Omental fat pad (tissue), 4 donors: ENCODE measurements around the gene ATP6V0A1. TPM values are rescaled to one million over a fixed set of nuclear protein-coding genes. Genes with fewer than 3 reads are reported as not detected.
"Not testable (repeated sequence)": the region's sequence is repeated elsewhere in the genome, so short reads cannot be mapped to it uniquely, and the experiment has no call there.

Experiments used
- ATAC-seq: fragments of 150-250 bp; one replicate; pipeline ENCODE4 v1.9.1; 2016; ENCODE audit warnings: mild to moderate bottlenecking, moderate library complexity; ENCODE audit not compliant: low FRiP score
- DNase-seq: peaks from one replicate; pipeline ENCODE4 v3.0.0-alpha.2; 2019; ENCODE audit warnings: low spot score
- CTCF ChIP-seq, 3 donors: fragments of 450-650 bp; IDR thresholded peaks; one replicate each; pipeline ENCODE4 v1.5.1; 2016 to 2017; ENCODE audit warnings: antibody characterized with exemption in 3 of 3, mild to moderate bottlenecking in 3 of 3, moderate library complexity in 2 of 3
- total RNA-seq, 4 donors: library from RNA; depleted of rRNA; stranded (reverse); fragments of >200 nt; gene quantifications; one replicate each; pipeline ENCODE4 v1.1.0, GENCODE V29; 2016

ATP6V0A1 gene
- total RNA-seq, 4 donors from 2014 or later = 76.7 to 106 (median 89.2) TPM

DNA sequence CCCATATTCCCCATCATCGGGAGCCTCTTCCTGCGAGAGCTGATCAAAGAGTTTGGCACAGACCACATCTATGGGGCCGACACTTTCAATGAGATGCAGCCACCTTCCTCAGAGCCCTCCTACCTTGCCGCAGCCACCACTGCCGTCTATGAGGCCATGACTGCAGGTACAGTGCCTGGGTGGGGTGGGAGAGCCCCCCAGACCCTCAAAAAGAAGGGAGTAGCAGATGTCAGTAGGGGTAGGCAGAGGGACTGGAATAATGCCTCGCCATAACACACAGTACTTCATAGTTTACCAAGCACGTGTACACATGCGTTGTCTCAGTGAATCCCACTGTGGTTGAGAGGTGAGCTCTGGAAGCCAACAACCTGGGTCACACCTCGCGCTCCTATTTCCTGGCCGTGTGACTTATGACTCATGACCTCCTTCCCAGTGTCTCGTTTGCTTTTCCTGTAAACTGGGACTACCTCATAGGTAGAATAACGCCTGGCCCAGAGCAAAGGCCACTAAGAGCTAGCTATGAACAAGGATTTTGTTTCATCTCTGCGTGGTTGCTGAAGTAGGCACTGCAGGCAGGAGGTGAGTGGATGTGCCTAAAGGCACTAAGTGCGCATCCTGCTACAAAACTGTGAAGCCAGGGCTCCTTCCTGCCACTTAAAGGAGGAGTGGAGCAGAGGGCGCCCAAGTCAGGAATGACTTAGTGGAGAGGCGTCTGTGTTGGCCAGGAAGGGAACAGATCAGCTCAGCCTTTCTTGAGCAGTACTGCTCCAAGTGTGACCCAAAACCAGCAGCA is 82.6 kb downstream of the ATP6V0A1 start:
- no peak for ATAC-seq
- no peak for DNase-seq
- TF ChIP-seq CTCF (IDR thresholded peaks at IDR 0.05) = no peak

GRCh38 chr17:42543190-42544079 is 84.8 kb downstream of the ATP6V0A1 start:
- DNase-seq = no peak
- no peak for ATAC-seq
- no peak for TF ChIP-seq CTCF (IDR thresholded peaks at IDR 0.05)

DNA sequence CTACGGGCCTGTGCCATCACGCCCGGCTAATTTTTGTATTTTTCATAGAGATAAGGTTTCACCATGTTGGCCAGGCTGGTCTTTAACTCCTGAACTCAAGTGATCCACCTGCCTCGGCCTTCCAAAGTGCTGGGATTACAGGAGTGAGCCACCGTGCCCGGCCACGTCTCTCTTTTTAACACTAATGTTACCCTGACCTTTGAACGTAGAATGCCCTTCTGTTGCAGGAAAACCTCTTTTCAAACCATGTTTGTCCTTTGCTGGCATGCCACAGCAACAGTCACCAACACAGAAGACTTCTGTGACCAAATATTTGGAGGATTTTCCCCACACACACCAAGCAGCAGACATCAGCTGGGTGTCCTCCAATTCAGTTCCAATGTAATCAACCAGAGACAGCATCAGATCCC is 86.2 kb downstream of the ATP6V0A1 start:
- no peak for DNase-seq
- no peak for TF ChIP-seq CTCF (IDR thresholded peaks at IDR 0.05)
- ATAC-seq = no peak

GRCh38 chr17:42545755-42546505 is 87.3 kb downstream of the ATP6V0A1 start:
- DNase-seq, ATAC-seq: not testable (repeated sequence)

DNA sequence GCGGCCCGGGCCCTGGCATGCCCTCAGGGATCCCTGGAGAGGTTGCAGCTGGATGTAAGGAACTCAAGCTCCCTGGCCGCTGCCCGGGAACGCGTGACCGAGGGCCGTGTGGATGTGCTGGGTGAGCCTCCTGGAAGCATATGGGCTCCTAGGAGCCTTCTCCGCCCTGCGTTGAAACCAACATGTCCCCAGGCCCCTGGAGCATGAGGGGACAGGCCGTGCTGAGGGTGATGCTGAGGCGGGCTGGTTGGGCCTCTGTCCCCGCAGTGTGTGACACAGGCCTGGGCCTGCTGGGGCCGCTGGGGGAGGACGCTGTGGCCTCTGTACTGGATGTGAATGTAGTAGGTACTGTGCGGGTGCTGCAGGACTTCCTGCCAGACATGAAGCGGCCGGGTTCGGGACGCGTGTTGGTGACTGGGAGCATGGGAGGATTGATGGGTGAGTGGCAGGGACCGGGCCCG is 88.4 kb downstream of the ATP6V0A1 start:
- ATAC-seq (no peak), DNase-seq (no peak)
- no peak for TF ChIP-seq CTCF (IDR thresholded peaks at IDR 0.05)

DNA sequence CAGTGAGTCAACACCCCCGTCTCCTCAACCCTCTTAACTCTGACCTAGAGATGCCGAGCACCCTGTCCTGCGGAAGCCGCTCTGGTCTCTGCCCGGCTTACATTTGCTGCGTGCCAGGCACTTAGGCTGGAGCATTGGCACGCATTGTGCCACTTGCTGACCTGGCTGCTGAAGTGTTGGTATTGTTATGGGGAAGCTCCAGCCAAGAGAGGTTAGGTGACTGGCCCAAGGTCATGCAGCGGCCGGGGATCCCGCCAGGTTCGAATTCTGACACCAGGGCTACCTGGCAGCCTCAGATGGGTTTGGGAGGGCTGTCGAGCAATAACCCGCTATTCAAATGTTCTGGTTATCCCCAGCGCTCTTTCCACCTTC is 89.0 kb downstream of the ATP6V0A1 start:
- DNase-seq = no peak
- ATAC-seq = no peak
- no peak for TF ChIP-seq CTCF (IDR thresholded peaks at IDR 0.05)
